Neuronal stem cell (in vitro differentiated cells): ENCODE results near the gene NSUN2.
"Not testable (repeated sequence)": the region's sequence is repeated elsewhere in the genome, so short reads cannot be mapped to it uniquely, and the experiment has no call there.

Source experiments
- DNase-seq: peaks from one replicate; pipeline ENCODE4 v3.0.0-alpha.2; 2013; ENCODE audit warnings: low spot score
- H2AFZ ChIP-seq: one replicate; pipeline ENCODE4 v1.6.1; 2013; ENCODE audit warnings: mild to moderate bottlenecking, low read length, inconsistent platforms
- H2AK5ac ChIP-seq: 2 replicates; pipeline ENCODE4 v1.6.1; 2013; ENCODE audit warnings: low read depth, mild to moderate bottlenecking, inconsistent platforms, low read length, moderate library complexity, mixed read lengths
- H2BK120ac ChIP-seq: 2 replicates; pipeline ENCODE4 v1.6.1; 2013; ENCODE audit warnings: low read depth, mild to moderate bottlenecking, inconsistent platforms, low read length, moderate library complexity, mixed read lengths
- H2BK12ac ChIP-seq: one replicate; pipeline ENCODE4 v1.6.1; 2013; ENCODE audit warnings: low read length, inconsistent platforms
- H2BK15ac ChIP-seq: 2 replicates; pipeline ENCODE4 v1.6.1; 2013; ENCODE audit warnings: mild to moderate bottlenecking, low read length, inconsistent platforms, mixed read lengths
- H2BK5ac ChIP-seq: one replicate; pipeline ENCODE4 v1.6.1; 2013; ENCODE audit warnings: inconsistent platforms, mild to moderate bottlenecking, low read length, moderate library complexity
- H3K14ac ChIP-seq: one replicate; pipeline ENCODE4 v1.6.1; 2013; ENCODE audit warnings: low read length, inconsistent platforms
- H3K18ac ChIP-seq: 2 replicates; pipeline ENCODE4 v1.6.1; 2013; ENCODE audit warnings: low read length, inconsistent platforms
- H3K23ac ChIP-seq: 2 replicates; pipeline ENCODE4 v1.6.1; 2013; ENCODE audit warnings: low read depth, mild to moderate bottlenecking, mixed read lengths, low read length, inconsistent platforms; ENCODE audit not compliant: poor library complexity
- H3K27ac ChIP-seq: replicated peaks from 3 replicates; pipeline ENCODE4 v1.5.1; 2013; ENCODE audit warnings: low read length, inconsistent platforms
- H3K27me3 ChIP-seq, 3 experiments: 2 replicates each; pipeline ENCODE4 v1.6.1; 2013; ENCODE audit warnings: low read length in 3 of 3, mild to moderate bottlenecking in 2 of 3, inconsistent platforms in 1 of 3, low read depth in 1 of 3, mixed read lengths in 1 of 3, moderate library complexity in 1 of 3; ENCODE audit not compliant: control insufficient read depth in 3 of 3, insufficient read depth in 3 of 3
- H3K36me3 ChIP-seq, 2 donors: replicated peaks in 1 of 2; 2 replicates each; pipeline ENCODE4 v1.6.1; 2013; ENCODE audit warnings: low read length in 2 of 2; ENCODE audit not compliant: control insufficient read depth in 2 of 2, insufficient read depth in 2 of 2
- H3K4ac ChIP-seq: 2 replicates; pipeline ENCODE4 v1.6.1; 2013; ENCODE audit warnings: inconsistent platforms, mild to moderate bottlenecking, low read length, moderate library complexity
- H3K4me1 ChIP-seq, 2 donors: 1 replicate in 1 of 2; 2 replicates in 1 of 2; pipeline ENCODE4 v1.6.1; 2013; ENCODE audit warnings: low read length in 2 of 2, low read depth in 1 of 2; ENCODE audit not compliant: control insufficient read depth in 2 of 2, insufficient read depth in 1 of 2
- H3K4me2 ChIP-seq: one replicate; pipeline ENCODE4 v1.6.1; 2013; ENCODE audit warnings: mild to moderate bottlenecking, low read length, inconsistent platforms; ENCODE audit not compliant: insufficient read depth, poor library complexity, severe bottlenecking
- H3K4me3 ChIP-seq, 2 donors: 2 replicates each; pipeline ENCODE4 v1.5.1; 2013; ENCODE audit warnings: low read length in 2 of 2, mild to moderate bottlenecking in 2 of 2, inconsistent platforms in 1 of 2, moderate library complexity in 1 of 2
- H3K79me1 ChIP-seq: one replicate; pipeline ENCODE4 v1.6.1; 2013; ENCODE audit warnings: low read depth, mild to moderate bottlenecking, inconsistent platforms, low read length, moderate library complexity
- H3K9ac ChIP-seq: one replicate; pipeline ENCODE4 v1.6.1; 2013; ENCODE audit warnings: mild to moderate bottlenecking, low read depth, low read length, inconsistent platforms; ENCODE audit not compliant: poor library complexity
- H3K9me3 ChIP-seq, 2 donors: replicated peaks in 1 of 2; 2 replicates each; pipeline versions ENCODE3 to v1.6.1; 2013; ENCODE audit warnings: low read length in 2 of 2, mild to moderate bottlenecking in 2 of 2, inconsistent platforms in 1 of 2, low read depth in 1 of 2, mixed read lengths in 1 of 2, moderate library complexity in 1 of 2; ENCODE audit not compliant: control insufficient read depth in 2 of 2, insufficient read depth in 1 of 2
- H4K8ac ChIP-seq: one replicate; pipeline ENCODE4 v1.6.1; 2013; ENCODE audit warnings: low read depth, mild to moderate bottlenecking, inconsistent platforms, low read length, moderate library complexity
- H4K91ac ChIP-seq: one replicate; pipeline ENCODE4 v1.6.1; 2013; ENCODE audit warnings: low read length, low read depth, mild to moderate bottlenecking, inconsistent platforms; ENCODE audit not compliant: poor library complexity
- WGBS, 2 donors: extraction: QIAGEN DNeasy Blood & Tissue Kit; methylation state at CpG; one replicate each; pipeline ENCODE4 v1.1.7; 2013; ENCODE audit warnings: missing lambda C conversion rate in 2 of 2, mixed read lengths in 1 of 2; ENCODE audit not compliant: insufficient read length in 2 of 2, insufficient replicate concordance in 1 of 2; ENCODE audit errors: extremely low coverage in 2 of 2; 5-methylcytosine and 5-hydroxymethylcytosine counted together

The NSUN2 gene

DNA sequence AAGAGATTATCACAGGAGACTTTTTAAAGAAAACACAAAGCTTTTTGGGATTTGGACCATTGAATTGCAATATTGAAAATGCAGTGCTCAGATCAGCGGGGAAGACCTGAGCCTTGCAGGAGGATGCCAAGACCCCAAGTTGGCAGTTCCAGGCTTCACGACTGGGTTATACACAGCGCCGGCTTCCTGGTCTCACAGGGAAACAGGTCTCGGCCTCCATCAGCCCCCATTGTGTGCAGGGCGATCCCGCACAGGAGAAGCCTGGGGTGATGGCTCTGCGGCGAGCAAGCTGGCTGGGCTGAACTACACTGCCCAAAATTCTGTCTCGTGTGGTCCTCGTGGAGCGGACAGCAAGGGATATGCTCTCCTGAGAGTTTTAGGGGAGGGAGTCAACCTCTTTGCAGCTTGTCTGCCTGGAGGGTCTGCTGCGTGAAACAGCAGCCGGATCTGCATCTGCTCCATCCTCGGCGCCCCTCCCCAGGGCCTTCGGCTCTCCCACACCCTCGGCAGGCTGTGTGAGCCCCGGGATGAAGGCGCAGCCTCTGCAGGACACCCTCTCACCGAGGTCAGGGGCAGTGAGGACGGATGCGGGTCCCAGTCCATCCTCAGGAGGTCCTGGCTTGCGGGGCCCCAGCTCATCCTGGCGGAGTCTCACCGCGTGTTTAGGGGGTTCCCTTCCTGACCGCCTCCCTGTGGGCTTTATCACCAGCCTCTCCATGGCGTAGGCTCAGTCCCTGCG lies 60.6 kb downstream of the NSUN2 start:
- Histone ChIP-seq H2BK5ac (no peak overlapping the region), H2BK12ac (no peak overlapping the region), H4K91ac (no peak overlapping the region), H3K27me3 (peaks cover 0 to 11% (median 0%) of the 10 kb centered on the region in 3 experiments), H3K18ac (peak overlapping the region; percentile 13), H3K23ac (no peak overlapping the region), H4K8ac (no peak overlapping the region), H3K36me3 (no peaks in the 10 kb centered on the region), H3K4ac (no peak overlapping the region), H2BK15ac (no peak overlapping the region), H3K4me1 (no peaks in the 10 kb centered on the region), H3K9ac (no peak overlapping the region), H3K4me3 (no peak overlapping the region), H3K9me3 (no peaks in the 10 kb centered on the region), H3K14ac (no peak overlapping the region), H2AFZ (no peak overlapping the region), H2BK120ac (no peak overlapping the region), H3K4me2 (no peak overlapping the region), H3K27ac (no peak overlapping the region), H2AK5ac (no peak overlapping the region), H3K79me1 (no peaks in the 10 kb centered on the region)
- WGBS, 2 donors, result no CpG with 5 or more reads among the region's 30 CpGs
- no peak for DNase-seq

DNA sequence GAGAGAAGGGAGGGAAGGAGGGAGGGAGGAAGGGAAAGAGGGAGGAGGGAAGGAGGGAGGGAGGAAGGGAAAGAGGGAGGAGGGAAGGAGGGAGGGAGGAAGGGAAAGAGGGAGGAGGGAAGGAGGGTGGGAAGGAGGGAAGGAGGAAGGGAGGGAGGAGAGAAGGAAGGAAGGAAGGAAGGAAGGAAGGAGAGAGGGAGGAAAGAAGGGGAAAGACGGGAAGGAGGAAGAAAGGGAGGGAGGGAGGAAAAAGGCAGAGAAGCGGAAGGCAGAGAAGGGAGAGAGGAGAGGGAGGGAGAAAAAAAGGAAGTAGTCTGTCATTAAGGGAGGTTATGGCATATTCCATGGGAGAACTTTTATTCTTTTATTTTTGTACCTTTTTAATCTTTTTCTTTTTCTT lies 61.2 kb downstream of the NSUN2 start:
- H2BK12ac ChIP-seq, H2BK5ac ChIP-seq, H3K4me2 ChIP-seq, H2AFZ ChIP-seq, H3K4ac ChIP-seq, H3K9me3 ChIP-seq, H3K36me3 ChIP-seq, H4K8ac ChIP-seq, H3K14ac ChIP-seq, H4K91ac ChIP-seq, H3K18ac ChIP-seq, DNase-seq, H3K23ac ChIP-seq, H3K9ac ChIP-seq, H2BK15ac ChIP-seq, H3K79me1 ChIP-seq, H3K4me3 ChIP-seq, H2AK5ac ChIP-seq, H3K4me1 ChIP-seq, H3K27ac ChIP-seq, H2BK120ac ChIP-seq: not testable (repeated sequence)
- H3K27me3 ChIP-seq, result peaks cover 0 to 11% (median 0%) of the 10 kb centered on the region in 3 experiments
- WGBS, 2 donors, result no CpG with 5 or more reads among the region's 2 CpGs

DNA sequence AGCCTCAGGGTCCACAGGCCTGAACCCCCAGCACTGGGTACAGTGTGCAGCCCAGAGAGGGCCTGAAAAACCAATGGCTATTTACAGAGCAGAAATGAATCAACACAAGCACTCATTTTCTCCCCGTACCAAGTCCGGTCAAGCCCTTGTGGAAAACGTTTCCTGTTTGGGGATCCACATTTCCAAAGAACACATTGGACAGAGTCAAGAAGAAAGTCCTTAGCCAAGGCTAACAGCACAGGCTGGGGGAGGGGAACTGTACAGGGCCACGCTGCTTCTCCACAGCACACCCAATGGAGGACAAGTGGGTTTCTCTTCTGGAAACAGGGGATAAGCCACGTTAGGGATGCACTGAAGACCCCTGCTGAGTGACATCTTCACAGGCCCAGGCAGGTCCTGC lies 62.3 kb downstream of the NSUN2 start:
- Histone ChIP-seq H3K27me3 (peaks cover 0 to 11% (median 0%) of the 10 kb centered on the region in 3 experiments), H4K91ac (no peak overlapping the region), H2BK15ac (no peak overlapping the region), H2AFZ (no peak overlapping the region), H3K9me3 (no peaks in the 10 kb centered on the region), H3K14ac (peak overlapping the region; percentile 51), H2AK5ac (no peak overlapping the region), H3K4ac (no peak overlapping the region), H2BK120ac (no peak overlapping the region), H3K36me3 (no peaks in the 10 kb centered on the region), H2BK5ac (no peak overlapping the region), H3K4me2 (no peak overlapping the region), H3K9ac (no peak overlapping the region), H3K18ac (peak overlapping the region; percentile 17), H3K4me3 (peak overlapping the region in 1 of 2 donors; percentile 46), H4K8ac (no peak overlapping the region), H3K4me1 (no peaks in the 10 kb centered on the region), H3K23ac (no peak overlapping the region), H2BK12ac (no peak overlapping the region), H3K27ac (no peak overlapping the region), H3K79me1 (no peaks in the 10 kb centered on the region)
- DNase-seq, result no peak
- WGBS, 2 donors, result no CpG with 5 or more reads among the region's 5 CpGs

DNA sequence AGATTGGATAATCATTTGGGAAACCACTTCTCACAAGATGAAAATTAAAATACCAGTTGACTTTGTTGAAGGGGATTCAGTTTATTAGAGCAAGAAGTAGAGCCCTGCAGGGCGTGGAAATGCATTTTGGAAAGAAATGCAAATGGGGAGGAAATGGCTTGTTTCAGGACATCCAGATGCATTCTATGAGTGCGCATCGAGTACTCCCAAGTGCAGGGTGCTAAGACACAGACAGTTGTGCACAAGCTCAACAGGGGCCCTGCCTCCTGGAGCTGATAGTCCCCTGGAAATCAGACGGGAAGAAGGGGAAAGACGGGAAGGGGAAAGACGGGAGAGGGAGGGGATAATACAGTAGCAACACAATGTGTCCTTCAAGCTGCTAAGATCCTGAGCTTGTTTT lies 64.0 kb downstream of the NSUN2 start:
- no peak overlapping the region for H3K4ac ChIP-seq
- H3K18ac ChIP-seq, result peak overlapping the region; percentile 22
- no peak overlapping the region for H3K9ac ChIP-seq
- peaks cover 0 to 6% (median 0%) of the 10 kb centered on the region in 3 experiments for H3K27me3 ChIP-seq
- no peak overlapping the region for H2BK15ac ChIP-seq
- no peak overlapping the region for H4K8ac ChIP-seq
- H3K79me1 ChIP-seq, result no peaks in the 10 kb centered on the region
- H2BK5ac ChIP-seq, result no peak overlapping the region
- no peak overlapping the region for H2BK12ac ChIP-seq
- H3K27ac ChIP-seq, result no peak overlapping the region
- no peak overlapping the region for H3K14ac ChIP-seq
- H2AFZ ChIP-seq, result no peak overlapping the region
- no CpG with 5 or more reads among the region's 6 CpGs for WGBS, 2 donors
- H3K36me3 ChIP-seq, result no peaks in the 10 kb centered on the region
- no peaks in the 10 kb centered on the region for H3K9me3 ChIP-seq
- no peak overlapping the region for H2AK5ac ChIP-seq
- no peak for DNase-seq
- H2BK120ac ChIP-seq, result no peak overlapping the region
- H3K4me3 ChIP-seq, result no peak overlapping the region
- H4K91ac ChIP-seq, result no peak overlapping the region
- H3K4me2 ChIP-seq, result no peak overlapping the region
- no peak overlapping the region for H3K23ac ChIP-seq
- H3K4me1 ChIP-seq, result no peaks in the 10 kb centered on the region
